ENCODE measurements around the gene SLC22A2. TPM values are rescaled to one million over a fixed set of nuclear protein-coding genes. Genes with fewer than 3 reads are reported as not detected.

The SLC22A2 gene
- total and polyA plus RNA-seq, 2 experiments from 2014 or later = 0.94 to 1.1 TPM

GRCh38 chr6:160203953-160204352, 54.7 kb downstream of the SLC22A2 start:
- Histone ChIP-seq H4K20me1 (replicated peaks; ENCODE audit: insufficient read depth) (no peaks in the 10 kb centered on the region), H3K4me3 (no peak overlapping the region), H3K9me2 (ENCODE audit: insufficient read depth) (peaks cover 6% of the 10 kb centered on the region; the same call in 1 of the 2 replicates), H3K36me3 (ENCODE audit: insufficient read depth) (peaks cover 12% of the 10 kb centered on the region), H3K27me3 (ENCODE audit: insufficient read depth) (no peaks in the 10 kb centered on the region), H3K79me2 (replicated peaks; ENCODE audit: insufficient read depth) (no peaks in the 10 kb centered on the region), H3K4me1 (ENCODE audit: insufficient read depth) (no peaks in the 10 kb centered on the region), H3K4me2 (no peak overlapping the region), H3F3A (replicated peaks; ENCODE audit: low read depth) (no peaks in the 10 kb centered on the region), H3K27ac (ENCODE audit: low read depth) (no peak overlapping the region), H2AFZ (no peak overlapping the region)
- DNase-seq (ENCODE audit: low spot score) (no peak), ATAC-seq (no peak)
- Mint-ChIP-seq H3K4me3 (no peak overlapping the region), H3K36me3 (ENCODE audit: low read depth) (peaks cover 22% of the 10 kb centered on the region), H3K27ac (no peak overlapping the region), H3K9me3 (peaks cover 28% of the 10 kb centered on the region), H3K27me3 (ENCODE audit: insufficient read depth, low read depth, poor library complexity) (no peaks in the 10 kb centered on the region), H3K4me1 (no peaks in the 10 kb centered on the region)
- TF ChIP-seq REST (IDR thresholded peaks at IDR 0.05; ENCODE audit: unreplicated experiment) (no peak), ETS1 (IDR thresholded peaks at IDR 0.05) (no peak), STAT1 (IDR thresholded peaks at IDR 0.05; ENCODE audit: unreplicated experiment) (no peak), EZH2phosphoT487 (IDR thresholded peaks at IDR 0.05; ENCODE audit: unreplicated experiment) (no peak), POLR2AphosphoS5 (IDR thresholded peaks at IDR 0.05; ENCODE audit: low read depth) (no peak), ZNF331 (CRISPR knock-in tag; IDR thresholded peaks at IDR 0.05; ENCODE audit: low read depth) (no peak), EZH2 (IDR thresholded peaks at IDR 0.05; ENCODE audit: low read depth, unreplicated experiment) (no peak), NANOG (IDR thresholded peaks at IDR 0.05; ENCODE audit: borderline replicate concordance) (no peak), ZNF114 (CRISPR knock-in tag; IDR thresholded peaks at IDR 0.05) (no peak), CREB1 (CRISPR knock-in tag; IDR thresholded peaks at IDR 0.05; ENCODE audit: low read depth) (no peak)
- TF ChIP-seq, protein P1, sequence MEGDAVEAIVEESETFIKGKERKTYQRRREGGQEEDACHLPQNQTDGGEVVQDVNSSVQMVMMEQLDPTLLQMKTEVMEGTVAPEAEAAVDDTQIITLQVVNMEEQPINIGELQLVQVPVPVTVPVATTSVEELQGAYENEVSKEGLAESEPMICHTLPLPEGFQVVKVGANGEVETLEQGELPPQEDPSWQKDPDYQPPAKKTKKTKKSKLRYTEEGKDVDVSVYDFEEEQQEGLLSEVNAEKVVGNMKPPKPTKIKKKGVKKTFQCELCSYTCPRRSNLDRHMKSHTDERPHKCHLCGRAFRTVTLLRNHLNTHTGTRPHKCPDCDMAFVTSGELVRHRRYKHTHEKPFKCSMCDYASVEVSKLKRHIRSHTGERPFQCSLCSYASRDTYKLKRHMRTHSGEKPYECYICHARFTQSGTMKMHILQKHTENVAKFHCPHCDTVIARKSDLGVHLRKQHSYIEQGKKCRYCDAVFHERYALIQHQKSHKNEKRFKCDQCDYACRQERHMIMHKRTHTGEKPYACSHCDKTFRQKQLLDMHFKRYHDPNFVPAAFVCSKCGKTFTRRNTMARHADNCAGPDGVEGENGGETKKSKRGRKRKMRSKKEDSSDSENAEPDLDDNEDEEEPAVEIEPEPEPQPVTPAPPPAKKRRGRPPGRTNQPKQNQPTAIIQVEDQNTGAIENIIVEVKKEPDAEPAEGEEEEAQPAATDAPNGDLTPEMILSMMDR (conservative IDR thresholded peaks at IDR 0.05; ENCODE audit: low read depth in 2 of 2) = no peak
- TF ChIP-seq, protein P2, sequence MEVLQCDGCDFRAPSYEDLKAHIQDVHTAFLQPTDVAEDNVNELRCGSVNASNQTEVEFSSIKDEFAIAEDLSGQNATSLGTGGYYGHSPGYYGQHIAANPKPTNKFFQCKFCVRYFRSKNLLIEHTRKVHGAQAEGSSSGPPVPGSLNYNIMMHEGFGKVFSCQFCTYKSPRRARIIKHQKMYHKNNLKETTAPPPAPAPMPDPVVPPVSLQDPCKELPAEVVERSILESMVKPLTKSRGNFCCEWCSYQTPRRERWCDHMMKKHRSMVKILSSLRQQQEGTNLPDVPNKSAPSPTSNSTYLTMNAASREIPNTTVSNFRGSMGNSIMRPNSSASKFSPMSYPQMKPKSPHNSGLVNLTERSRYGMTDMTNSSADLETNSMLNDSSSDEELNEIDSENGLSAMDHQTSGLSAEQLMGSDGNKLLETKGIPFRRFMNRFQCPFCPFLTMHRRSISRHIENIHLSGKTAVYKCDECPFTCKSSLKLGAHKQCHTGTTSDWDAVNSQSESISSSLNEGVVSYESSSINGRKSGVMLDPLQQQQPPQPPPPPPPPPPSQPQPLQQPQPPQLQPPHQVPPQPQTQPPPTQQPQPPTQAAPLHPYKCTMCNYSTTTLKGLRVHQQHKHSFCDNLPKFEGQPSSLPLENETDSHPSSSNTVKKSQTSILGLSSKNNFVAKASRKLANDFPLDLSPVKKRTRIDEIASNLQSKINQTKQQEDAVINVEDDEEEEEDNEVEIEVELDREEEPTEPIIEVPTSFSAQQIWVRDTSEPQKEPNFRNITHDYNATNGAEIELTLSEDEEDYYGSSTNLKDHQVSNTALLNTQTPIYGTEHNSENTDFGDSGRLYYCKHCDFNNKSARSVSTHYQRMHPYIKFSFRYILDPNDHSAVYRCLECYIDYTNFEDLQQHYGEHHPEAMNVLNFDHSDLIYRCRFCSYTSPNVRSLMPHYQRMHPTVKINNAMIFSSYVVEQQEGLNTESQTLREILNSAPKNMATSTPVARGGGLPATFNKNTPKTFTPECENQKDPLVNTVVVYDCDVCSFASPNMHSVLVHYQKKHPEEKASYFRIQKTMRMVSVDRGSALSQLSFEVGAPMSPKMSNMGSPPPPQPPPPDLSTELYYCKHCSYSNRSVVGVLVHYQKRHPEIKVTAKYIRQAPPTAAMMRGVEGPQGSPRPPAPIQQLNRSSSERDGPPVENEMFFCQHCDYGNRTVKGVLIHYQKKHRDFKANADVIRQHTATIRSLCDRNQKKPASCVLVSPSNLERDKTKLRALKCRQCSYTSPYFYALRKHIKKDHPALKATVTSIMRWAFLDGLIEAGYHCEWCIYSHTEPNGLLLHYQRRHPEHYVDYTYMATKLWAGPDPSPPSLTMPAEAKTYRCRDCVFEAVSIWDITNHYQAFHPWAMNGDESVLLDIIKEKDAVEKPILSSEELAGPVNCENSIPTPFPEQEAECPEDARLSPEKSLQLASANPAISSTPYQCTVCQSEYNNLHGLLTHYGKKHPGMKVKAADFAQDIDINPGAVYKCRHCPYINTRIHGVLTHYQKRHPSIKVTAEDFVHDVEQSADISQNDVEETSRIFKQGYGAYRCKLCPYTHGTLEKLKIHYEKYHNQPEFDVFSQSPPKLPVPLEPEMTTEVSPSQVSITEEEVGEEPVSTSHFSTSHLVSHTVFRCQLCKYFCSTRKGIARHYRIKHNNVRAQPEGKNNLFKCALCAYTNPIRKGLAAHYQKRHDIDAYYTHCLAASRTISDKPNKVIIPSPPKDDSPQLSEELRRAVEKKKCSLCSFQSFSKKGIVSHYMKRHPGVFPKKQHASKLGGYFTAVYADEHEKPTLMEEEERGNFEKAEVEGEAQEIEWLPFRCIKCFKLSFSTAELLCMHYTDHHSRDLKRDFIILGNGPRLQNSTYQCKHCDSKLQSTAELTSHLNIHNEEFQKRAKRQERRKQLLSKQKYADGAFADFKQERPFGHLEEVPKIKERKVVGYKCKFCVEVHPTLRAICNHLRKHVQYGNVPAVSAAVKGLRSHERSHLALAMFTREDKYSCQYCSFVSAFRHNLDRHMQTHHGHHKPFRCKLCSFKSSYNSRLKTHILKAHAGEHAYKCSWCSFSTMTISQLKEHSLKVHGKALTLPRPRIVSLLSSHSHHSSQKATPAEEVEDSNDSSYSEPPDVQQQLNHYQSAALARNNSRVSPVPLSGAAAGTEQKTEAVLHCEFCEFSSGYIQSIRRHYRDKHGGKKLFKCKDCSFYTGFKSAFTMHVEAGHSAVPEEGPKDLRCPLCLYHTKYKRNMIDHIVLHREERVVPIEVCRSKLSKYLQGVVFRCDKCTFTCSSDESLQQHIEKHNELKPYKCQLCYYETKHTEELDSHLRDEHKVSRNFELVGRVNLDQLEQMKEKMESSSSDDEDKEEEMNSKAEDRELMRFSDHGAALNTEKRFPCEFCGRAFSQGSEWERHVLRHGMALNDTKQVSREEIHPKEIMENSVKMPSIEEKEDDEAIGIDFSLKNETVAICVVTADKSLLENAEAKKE (CRISPR knock-in tag; IDR thresholded peaks at IDR 0.05) = no peak

All from GM23338 (cell line).